Ovary (tissue), 3 donors: ENCODE results near the gene PNPLA1.

Experiments used
- CTCF ChIP-seq, 3 donors: fragments of 450-650 bp in 2 of 3; fragments of 200-600 bp in 1 of 3; IDR thresholded peaks; one replicate each; pipeline versions ENCODE4 v1.5.1 to v1.8.0; 2016 to 2022; ENCODE audit warnings: antibody characterized with exemption in 3 of 3, mild to moderate bottlenecking in 1 of 3
- EP300 ChIP-seq: sonication (generic); formaldehyde crosslinking; IDR thresholded peaks from one replicate; pipeline ENCODE4 v1.6.1; 2017; ENCODE audit warnings: antibody characterized with exemption
- POLR2A ChIP-seq: fragments of 450-650 bp; IDR thresholded peaks from one replicate; pipeline ENCODE4 v1.6.1; 2017; ENCODE audit warnings: antibody characterized with exemption, mild to moderate bottlenecking, moderate library complexity
- donor health status: DM: no; HTN: no; CAD: no.

DNA sequence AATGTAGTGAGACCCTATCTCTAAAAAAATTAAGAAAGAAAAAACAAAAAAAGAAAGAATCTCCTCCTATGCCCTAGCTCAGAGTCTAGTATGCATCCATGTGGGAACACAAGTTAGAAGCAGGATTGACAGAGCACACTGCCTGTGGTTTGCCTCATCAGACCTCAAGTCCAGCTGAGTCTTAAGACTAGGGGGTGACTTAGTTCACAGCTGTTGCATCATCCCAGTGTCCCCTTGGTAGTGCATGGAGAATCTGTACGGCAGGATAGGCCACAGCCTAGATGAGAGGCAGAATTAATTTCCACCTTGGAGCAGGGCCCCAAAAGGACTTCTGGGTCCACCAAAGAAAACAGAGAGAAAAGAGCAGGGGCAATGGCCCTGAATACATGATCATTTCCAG lies 13.7 kb downstream of the PNPLA1 start:
- no peak for TF ChIP-seq CTCF (IDR thresholded peaks at IDR 0.05)
- no peak for TF ChIP-seq POLR2A
- TF ChIP-seq EP300: no peak
